NCI-H510A treated with DMSO at 0.1 percent for 48 hours (cell line): ENCODE measurements around the gene TMEM186.
"Not testable (repeated sequence)": the region's sequence is repeated elsewhere in the genome, so short reads cannot be mapped to it uniquely, and the experiment has no call there.

Source experiments
- DNase-seq: peaks from one replicate; lab custom pipeline; 2025; lab: John Stamatoyannopoulos, UW

Gene TMEM186

GRCh38 chr16:8774208-8774607 lies 23.2 kb downstream of the TMEM186 start:
- DNase-seq = no peak

GRCh38 chr16:8773537-8773936 lies 23.9 kb downstream of the TMEM186 start:
- DNase-seq = no peak

- no peak for DNase-seq
These were observed 28.7 kb downstream of the TMEM186 start for GRCh38 chr16:8768692-8769091.

- DNase-seq = no peak
These were observed 29.2 kb downstream of the TMEM186 start for GRCh38 chr16:8768283-8768682.

- DNase-seq = no peak
These were observed 30.3 kb downstream of the TMEM186 start for GRCh38 chr16:8767176-8767575.

- no peak for DNase-seq
These were observed 32.8 kb downstream of the TMEM186 start for GRCh38 chr16:8764525-8765250.

GRCh38 chr16:8763899-8764298 lies 33.5 kb downstream of the TMEM186 start:
- no peak for DNase-seq

GRCh38 chr16:8763083-8763482 lies 34.4 kb downstream of the TMEM186 start:
- no peak for DNase-seq

GRCh38 chr16:8762254-8762653 lies 35.2 kb downstream of the TMEM186 start:
- DNase-seq = no peak

GRCh38 chr16:8761078-8761477 lies 36.4 kb downstream of the TMEM186 start:
- no peak for DNase-seq

GRCh38 chr16:8760021-8760420 lies 37.4 kb downstream of the TMEM186 start:
- no peak for DNase-seq

- no peak for DNase-seq
These were observed 39.4 kb downstream of the TMEM186 start for GRCh38 chr16:8758022-8758421.

- DNase-seq = peak; percentile 0
These were observed 40.7 kb downstream of the TMEM186 start for GRCh38 chr16:8756755-8757154.

- no peak for DNase-seq
These were observed 43.9 kb downstream of the TMEM186 start for GRCh38 chr16:8753416-8754054.

- no peak for DNase-seq
These were observed 44.7 kb downstream of the TMEM186 start for GRCh38 chr16:8752706-8753105.

- no peak for DNase-seq
These were observed 45.7 kb downstream of the TMEM186 start for GRCh38 chr16:8751481-8752311.

- DNase-seq = not testable (repeated sequence)
These were observed 48.5 kb downstream of the TMEM186 start for GRCh38 chr16:8748944-8749343.
